ENCODE data around the gene ALDH1L1. TPM values are rescaled to one million over a fixed set of nuclear protein-coding genes. Genes with fewer than 3 reads are reported as not detected.
"Not testable (repeated sequence)": the region's sequence is repeated elsewhere in the genome, so short reads cannot be mapped to it uniquely, and the experiment has no call there.

ALDH1L1 gene
- total RNA-seq, 2 donors from 2014 or later: 7.7 to 26.7 TPM

DNA sequence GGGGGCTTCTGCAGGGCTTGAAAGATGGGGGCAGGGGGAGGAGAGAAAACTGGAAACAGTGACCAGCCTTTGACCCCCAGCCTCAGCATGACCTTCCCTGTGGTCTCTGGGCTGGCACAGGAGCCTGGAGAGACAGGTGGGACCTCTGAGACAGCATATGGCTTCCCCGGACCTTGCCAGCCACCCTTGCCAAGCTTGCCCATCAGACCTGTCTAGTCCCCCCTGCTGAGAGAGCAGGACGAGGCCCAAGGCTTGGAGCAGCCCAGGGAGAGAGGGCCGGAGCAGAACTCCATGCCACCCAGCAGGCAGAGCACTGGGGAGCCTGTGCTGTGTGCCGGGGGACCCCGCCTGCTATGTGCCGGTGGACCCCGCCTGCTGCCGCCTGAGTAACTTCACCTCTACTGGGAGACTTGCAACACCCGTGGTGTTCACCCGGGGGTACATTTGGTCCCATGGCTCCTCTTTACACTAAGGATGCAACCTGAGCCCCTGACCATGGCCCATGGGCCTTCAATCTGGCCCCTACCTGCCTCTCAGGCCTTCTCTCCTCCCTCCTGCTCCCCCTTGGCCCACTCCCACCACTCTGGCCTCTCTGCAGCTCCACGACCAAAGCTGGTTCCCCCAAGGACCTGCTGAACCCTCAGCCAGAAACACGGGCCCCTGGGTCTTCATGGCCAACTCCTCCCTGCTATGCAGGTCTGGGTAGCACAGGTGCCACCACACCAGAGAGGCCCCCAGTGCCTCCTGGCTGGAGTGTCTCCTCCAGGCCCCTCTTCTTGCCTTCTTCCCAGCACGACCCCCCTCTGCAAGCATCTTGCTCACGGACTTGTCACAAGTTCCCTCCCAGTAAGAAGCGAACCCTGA is 75.4 kb downstream of the ALDH1L1 start:
- DNase-seq (no peak), ATAC-seq (no peak)
- intact Hi-C loops (cut with DNase I, micrococcal nuclease): no loop called here

DNA sequence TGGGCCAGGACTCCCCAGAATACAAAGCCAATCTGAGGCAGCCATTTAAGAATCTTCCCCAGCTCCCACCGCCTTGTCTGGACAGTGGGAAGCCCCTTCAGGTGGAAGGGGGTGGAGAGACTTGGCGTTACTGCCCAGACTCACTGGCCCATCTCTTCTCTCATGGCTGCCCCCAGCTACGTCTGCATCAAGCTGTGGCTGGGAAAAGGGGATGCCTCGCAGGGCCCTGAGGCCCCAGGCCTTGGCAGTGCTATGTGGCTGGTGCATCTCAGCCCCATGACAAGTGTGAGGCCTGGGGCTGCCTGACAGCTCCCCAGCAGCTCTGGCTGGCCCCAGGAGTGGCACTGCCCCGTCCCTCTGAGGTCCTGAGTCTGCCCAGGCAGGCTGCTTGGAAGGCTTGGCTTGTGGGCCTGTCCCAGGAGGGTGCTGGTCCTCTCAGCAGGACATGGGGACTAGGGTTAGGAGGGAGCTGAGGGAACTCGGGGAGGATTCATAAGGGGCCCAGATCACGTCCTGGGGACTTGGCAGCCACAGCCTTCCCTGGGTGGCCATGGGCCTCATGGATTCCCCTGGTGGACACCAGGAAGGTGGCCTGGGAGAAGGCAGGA is 76.3 kb downstream of the ALDH1L1 start:
- intact Hi-C loops (cut with DNase I, micrococcal nuclease): no loop called here
- ATAC-seq: no peak
- no peak for DNase-seq

DNA sequence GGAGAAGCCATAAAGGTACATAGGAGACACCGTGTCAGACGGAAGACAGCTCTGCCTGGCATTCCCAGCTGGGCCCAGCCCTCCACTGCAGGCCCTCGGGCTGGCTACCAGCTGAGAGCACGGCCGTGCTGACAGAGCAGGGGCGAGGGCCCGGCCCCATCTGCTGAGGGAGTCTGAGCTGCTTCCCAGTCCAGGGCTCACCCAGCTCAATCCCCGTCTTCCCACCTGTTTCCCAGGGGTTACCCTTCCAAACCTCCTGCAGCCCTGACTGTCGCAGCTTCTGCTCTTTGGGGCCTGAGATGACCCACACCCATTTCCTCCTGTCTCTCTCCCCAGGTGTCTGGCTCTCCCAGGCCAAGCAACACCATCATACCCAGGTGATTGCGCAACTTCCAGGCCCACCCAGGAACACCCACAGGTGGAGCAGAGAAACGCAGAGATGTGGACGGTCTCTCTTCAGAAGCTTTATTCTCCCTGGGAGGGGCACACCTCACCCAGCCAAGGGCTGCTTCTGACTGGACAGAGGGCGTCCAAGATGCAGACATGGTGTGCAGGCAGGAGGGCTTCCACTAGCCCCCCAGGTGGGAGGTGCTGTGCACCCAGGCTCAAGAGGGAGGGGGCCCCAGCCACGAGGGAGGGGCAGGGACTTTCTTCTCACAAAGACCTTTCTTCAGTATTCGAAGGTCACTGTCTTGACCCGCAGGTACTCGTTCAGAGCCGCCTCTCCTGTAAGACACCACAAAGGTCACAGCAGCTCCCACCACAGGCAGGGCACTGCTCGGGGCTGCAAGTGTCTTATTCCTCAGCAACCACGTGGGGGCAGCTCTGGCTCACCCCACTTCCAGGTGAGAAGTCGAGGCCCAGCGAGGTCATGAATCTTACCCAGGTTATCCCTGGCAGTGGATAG is 77.0 kb downstream of the ALDH1L1 start:
- intact Hi-C loops (cut with DNase I, micrococcal nuclease): no loop called here
- ATAC-seq (no peak), DNase-seq (no peak)

DNA sequence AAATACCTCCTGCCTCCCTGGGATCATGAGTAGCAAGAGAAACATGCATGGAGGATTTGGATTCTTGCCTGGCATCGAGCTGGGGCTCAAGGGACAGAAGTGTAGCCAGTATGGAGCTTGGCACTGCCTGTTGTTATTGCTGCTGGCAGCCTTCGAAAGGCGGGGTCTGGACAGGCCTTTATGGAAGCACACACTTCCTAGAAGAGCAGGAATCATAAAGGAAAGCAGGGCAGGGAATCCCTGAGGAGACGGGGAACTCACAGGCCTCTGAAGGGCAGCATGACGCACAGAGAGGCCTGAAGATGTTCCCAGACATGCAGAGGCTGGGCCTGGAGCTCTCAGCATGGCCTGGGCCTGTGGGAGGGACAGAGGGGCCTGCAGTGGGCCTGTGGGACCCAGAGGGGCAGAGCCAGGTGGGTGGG is 77.8 kb downstream of the ALDH1L1 start:
- intact Hi-C loops (cut with DNase I, micrococcal nuclease): no loop called here
- ATAC-seq (peak; percentile 93), DNase-seq (peak; percentile 55 to 65)

DNA sequence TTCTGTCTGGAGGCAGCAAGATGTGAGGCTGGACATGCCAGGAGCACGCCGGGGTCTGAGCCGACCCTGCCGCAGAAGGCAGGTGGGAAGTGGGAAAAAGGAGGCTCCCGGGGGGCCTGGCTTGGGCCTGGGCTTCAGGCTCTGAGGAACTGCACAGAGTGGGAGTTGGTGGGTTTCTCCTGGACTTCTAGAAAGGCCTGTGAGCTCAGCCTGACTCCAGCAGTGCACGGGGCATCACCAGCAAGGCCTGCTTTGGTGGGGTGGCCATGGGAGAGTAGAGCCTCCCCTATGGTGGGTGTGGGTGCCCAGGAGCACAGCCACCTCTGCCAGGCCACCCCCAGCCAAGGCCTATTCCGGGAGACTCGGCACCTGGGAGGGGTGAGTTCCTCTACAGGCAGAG is 78.4 kb downstream of the ALDH1L1 start:
- intact Hi-C loops (cut with DNase I, micrococcal nuclease): no loop called here
- ATAC-seq (no peak), DNase-seq (no peak)

DNA sequence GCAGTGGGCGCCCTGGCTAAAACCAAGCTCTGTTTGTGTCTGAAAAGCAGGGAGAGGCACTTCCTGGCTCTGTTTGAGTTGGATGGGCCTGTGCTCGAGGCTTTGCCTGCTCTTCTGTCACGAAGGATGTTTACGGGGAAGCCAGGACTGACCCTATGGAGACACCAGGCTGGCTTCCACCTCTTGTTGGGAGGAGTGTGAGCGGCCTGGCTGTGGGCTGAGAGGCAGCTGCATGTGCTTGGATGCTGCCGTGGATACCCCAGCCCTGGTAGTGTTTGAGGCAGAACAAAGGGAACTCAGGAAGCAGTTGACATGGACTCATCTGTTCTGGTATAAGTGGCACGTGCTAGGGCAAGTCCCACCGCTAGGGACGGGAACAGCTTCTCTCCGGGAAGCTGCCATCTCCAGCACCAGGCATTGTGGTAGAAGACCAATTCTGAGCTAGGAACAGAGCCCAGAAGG is 78.8 kb downstream of the ALDH1L1 start:
- intact Hi-C loops (cut with DNase I, micrococcal nuclease): no loop called here
- ATAC-seq (no peak), DNase-seq (no peak)

DNA sequence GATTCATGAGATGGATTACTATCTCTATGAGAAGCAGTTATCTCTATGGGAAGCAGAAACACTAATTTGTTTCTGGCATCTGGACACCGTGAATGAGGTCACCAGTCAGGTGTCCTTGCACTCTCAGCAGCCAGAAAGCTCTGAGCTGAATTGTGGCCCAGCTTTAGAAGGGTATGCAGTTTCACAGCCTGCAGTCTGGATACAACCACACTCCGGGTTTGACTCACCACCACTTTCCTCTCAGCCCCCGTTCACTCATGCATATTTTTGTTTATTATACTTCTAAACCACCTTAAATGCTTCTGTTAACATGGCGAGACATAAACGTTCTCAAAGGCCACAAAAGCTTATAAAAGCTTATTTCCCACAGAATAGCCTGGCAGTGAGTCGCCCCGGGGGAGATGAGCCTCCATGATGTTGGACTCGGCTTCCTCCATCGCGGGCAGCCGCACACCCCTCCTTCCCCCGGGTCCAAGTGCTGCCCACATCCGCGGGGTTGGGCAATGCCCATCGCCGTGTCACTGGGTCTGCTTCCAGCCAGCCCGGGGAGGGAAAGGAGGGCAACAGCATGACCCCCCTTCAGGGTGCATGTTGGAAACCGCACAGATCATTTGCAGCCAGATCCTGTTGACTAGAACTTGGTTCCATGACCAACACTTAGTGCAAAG is 79.6 kb downstream of the ALDH1L1 start:
- ATAC-seq (no peak), DNase-seq (no peak)
- intact Hi-C loops (cut with DNase I, micrococcal nuclease): no loop called here

DNA sequence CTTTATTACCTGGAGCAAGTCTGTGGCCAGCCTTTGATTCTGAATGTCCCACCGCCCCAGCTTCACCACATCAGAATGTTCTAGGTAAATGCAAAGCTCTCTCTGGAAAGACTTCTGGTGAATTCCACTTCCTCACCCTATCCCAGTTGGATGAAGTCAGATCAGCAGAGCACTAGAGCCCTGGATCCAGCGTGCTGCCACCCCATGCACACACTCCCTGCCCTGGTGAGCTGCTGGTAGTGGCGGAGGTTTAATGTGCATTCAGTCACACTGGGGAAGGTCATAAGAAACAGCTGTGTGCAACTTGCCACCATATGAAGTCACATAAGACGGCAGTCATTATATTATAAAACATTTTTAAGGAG is 80.1 kb downstream of the ALDH1L1 start:
- DNase-seq: no peak
- no peak for ATAC-seq
- intact Hi-C loops (cut with DNase I, micrococcal nuclease): no loop called here

DNA sequence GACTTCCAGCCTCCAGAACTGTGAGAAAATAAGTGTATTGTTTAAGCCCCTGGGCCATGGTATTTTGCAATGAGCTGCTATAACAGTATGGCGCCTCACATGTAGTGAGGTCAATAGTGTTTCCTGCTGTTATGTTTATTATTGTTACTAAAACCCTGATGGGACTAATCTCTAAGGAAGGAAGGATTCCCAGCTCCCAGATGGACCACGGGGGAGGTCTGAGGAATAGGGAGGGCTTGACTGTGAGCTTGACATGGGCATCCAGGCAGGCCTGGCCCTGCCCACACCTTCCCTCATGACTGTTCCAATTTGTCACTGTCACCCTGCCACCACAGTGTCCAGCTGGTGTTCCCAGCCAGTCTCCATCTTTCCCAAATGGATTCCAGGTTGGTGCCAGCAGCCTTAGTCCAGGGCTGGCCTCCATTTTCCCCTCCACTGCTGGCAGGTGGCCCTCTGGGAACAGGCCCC is 82.0 kb downstream of the ALDH1L1 start:
- ATAC-seq (no peak), DNase-seq (no peak)
- intact Hi-C loops (cut with DNase I, micrococcal nuclease): no loop called here

DNA sequence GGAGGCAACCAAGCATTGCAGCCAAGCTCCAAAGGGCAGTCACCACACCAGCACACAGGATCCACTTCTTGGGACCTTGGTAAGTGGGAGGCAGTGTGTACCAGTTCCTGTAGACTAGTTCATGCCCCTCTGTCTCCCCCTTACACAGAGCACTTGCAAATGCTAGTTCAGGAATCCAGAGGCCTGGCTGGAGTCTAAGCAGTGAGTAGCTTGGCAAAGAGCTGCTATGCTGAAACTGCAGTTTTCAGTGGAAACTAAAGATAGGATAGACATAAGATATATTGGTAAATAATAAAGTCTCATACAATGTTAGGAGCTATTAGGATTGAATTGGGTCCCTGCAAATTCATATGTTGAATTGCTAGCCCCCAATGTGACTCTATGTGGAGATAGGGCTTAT is 82.6 kb downstream of the ALDH1L1 start:
- ATAC-seq (no peak), DNase-seq (no peak)
- intact Hi-C loops (cut with DNase I, micrococcal nuclease): no loop called here

DNA sequence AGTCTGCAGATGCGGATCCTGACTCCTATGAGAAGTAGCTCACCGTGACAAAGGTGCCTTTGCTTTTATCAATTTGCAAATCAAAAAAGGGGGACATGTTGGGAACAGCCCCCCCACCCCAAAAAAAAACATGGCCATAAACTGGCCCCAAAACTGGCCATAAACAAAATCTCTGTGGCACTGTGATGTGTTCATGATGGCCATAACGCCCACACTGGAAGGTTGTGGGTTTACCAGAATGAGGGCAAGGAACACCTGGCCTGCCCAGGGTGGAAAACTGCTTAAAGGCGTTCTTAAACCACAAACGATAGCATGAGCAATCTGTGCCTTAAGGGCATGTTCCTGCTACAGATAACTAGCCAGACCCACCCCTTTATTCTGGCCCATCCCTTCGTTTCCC is 84.1 kb downstream of the ALDH1L1 start:
- DNase-seq; intact Hi-C loops (cut with DNase I, micrococcal nuclease); ATAC-seq: not testable (repeated sequence)

DNA sequence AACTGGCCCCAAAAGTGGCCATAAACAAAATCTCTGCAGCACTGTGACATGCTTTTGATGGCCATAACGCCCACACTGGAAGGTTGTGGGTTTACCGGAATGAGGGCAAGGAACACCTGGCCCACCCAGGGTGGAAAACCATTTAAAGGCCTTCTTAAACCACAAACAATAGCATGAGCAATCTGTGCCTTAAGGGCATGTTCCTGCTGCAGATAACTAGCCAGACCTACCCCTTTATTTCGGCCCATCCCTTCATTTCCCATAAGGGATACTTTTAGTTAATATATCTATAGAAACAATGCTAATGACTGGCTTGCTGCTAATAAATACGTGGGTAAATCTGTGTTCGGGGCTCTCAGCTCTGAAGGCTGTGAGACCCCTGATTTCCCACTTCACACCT is 88.3 kb downstream of the ALDH1L1 start:
- DNase-seq; intact Hi-C loops (cut with DNase I, micrococcal nuclease); ATAC-seq: not testable (repeated sequence)

DNA sequence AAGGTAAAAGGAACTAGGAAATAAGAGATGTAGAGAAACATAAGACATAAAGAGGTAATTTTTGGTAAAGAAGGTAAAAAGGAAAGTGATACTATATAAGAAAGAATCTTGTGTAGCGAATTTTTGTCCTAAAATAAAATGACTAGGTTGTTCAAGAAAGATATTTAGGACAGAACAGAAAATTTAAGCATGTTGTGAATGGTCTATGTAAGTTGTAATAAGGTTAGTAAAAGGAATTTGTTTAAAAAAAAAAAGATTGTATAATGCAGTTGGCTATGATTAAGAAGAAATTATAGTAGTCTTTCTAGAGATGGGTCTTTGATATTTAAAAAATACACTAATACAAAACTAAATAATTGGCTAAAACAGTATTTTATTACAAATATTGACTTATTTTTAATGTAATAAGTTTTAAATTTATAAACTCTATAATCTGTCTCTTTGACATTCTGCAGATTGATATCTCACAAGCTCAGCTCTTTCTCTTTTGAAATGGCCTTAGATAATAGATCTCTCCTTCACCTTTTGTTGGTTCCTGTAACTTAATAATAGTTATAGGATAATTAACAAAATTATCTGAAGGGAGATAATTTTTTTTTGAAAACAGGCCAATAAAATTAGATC is 92.7 kb downstream of the ALDH1L1 start:
- no peak for DNase-seq
- no peak for ATAC-seq
- intact Hi-C loops (cut with DNase I, micrococcal nuclease): no loop called here

DNA sequence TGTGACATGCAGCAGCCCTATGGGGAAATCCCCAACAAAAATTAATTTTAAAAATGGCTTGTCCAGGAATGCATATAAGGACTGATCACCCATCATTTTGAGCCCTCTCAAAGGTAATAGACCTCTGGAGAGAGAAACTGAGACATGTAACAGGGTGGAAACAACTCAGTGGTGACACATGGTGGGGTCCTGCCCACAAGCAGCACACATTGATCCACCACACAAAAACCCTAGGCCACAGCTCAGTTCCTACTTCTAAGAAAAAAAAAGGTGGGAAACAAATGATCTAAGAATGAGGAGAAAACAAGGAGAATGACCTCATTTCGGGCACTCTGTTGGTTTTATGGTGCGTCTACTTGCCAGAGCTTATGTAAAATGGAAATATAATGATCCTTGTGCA is 94.5 kb downstream of the ALDH1L1 start:
- ATAC-seq: no peak
- DNase-seq: no peak
- intact Hi-C loops (cut with DNase I, micrococcal nuclease): no loop called here

DNA sequence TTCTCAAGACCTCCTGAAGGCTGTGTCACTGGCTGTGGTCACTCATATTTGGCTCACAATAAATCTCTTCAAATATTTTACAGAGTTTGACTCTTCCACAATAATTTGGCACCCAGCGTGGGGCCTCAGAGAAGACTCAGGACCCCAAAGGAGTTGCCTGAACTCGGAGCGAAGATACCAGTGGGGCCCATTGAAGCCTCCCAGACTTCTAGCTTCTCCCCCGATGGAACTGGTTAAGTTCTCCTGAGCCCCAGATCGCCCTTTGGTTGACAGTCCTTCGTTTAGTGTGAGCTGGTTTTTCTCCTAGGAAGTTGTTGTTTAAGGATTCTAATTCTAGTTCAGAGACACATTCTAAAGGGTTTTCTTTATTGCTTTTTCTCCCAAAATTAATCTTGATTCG is 95.1 kb downstream of the ALDH1L1 start:
- DNase-seq (no peak), ATAC-seq (no peak)
- intact Hi-C loops (cut with DNase I, micrococcal nuclease): no loop called here

DNA sequence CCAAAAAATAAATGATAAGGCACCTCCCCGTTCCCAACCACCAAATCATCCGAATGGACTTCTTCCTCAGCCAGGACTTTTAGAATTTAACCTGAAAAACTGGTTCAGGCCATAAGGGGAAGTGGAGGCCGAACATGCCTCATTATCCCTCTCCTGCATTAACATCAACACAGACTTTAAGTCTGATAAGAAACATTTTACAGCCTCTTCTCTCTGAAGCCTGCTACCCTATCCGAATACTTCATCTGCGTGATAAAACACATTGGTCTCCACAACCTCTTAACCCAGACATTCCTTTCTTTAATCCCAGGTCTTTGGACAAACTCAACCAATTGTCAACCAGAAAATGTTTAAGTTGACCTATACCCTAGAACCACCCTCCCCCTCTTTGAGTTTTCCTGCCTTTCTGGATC is 95.6 kb downstream of the ALDH1L1 start:
- intact Hi-C loops (cut with DNase I, micrococcal nuclease): no loop called here
- ATAC-seq (no peak), DNase-seq (no peak)

DNA sequence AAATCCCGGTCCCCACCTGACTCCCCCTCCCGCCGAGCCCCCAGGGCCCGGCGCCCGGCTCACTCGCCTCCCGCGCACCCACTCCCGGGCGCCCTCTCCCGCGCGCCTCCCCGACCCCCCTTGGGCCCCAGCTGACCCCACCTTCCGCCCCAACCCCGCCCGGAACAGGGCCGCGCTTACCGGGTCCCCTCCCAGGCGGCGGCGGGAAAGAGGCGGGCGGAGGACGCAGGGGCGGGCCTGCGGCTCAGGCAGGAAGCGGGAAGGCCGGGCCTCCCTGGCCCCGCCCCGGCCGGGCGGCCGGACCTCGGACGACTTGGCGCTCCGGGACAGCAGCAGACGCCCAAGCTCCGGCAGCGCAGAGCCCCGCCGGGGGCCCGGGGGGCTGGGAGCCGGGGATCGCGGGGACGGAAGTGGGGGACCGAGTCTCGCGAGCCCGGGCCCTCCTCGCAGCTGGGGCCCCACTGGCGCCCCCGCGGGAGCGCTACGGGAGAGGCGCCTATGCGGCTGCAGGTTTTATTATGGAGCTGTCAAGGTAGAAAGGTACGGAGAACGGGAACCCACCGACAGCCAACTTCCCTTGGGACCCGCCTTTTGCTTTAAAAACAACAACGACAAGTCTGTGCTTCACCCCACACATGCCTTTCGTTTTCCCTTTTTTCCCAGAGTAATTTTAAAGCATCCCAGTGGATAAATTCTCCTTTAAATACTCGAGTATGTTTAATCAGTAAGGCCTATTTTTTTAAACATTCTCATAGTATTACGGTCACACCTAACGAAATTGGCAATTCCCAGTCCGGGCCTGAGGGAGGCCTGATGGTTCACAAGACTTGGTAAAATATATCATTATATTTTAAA is 96.2 kb downstream of the ALDH1L1 start, which contains the start of gene SLC41A3:
Gene SLC41A3, minus strand, starts transcription at position 212 of the 855 bp plus-strand sequence. CDS start 15,905 bp downstream, outside the sequence.
- intact Hi-C loops (cut with DNase I, micrococcal nuclease): no loop called here
- peak; percentile 97 for ATAC-seq

More for the DNA sequence above, 96.2 kb downstream of the ALDH1L1 start, which contains the start of gene SLC41A3:
- DNase-seq: peak; percentile 92 to 93

Measured in left colon (tissue), 2 donors.